Epithelial cell of esophagus (primary cell): ENCODE measurements around the gene NISCH.

ENCODE experiments used
- DNase-seq: peaks from one replicate; pipeline ENCODE4 v3.0.0; 2010; ENCODE audit warnings: low read depth
- H3K4me3 ChIP-seq: 2 replicates; pipeline ENCODE4 v1.5.1; 2011; ENCODE audit warnings: mild to moderate bottlenecking, low read length, control low read depth
- TF ChIP-seq, protein P1 (sequence below): IDR thresholded peaks from 2 replicates; pipeline ENCODE4 v1.5.1; 2011; ENCODE audit warnings: low read depth, mild to moderate bottlenecking, low read length, control low read depth, inconsistent platforms; ENCODE audit not compliant: insufficient read depth; ENCODE audit errors: missing control alignments

The NISCH gene

DNA sequence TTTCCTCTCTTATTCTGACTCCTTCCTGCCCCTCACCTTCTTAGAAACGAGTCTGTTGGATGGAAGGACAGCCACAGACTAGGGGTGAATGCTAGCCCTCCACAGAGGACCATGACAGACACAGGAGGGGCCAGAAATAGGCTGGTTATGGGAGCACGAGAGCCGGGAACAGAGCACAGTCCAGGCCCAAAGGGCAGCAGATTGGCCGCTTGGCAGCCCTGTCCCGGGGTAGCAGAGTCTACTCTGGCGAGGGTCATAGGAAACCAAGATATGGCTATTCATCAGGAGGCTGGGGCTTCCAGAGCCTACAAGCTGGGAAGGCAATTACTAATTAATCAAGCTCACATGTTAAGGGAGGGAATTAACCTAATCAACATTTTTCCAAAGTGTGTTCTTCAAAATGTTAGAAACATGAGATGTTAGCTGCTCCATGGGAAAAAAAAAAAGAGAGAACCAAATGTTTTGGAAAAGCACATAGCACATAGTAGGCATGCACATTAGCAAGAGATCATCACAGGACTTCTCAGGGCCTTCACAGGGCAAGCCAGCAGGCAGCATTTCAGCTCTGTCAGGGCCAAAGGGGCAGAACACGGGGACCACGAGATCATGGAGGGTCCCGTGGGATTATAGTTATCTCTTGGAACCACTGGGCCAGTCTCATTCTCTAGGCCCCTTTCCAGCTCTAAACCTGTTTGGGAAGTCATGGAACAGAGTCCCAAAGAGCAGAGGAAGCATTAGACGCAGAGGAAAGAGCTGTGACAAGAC lies 23.8 kb upstream of the NISCH start:
- H3K4me3 ChIP-seq = no peak overlapping the region
- TF ChIP-seq, protein P1, sequence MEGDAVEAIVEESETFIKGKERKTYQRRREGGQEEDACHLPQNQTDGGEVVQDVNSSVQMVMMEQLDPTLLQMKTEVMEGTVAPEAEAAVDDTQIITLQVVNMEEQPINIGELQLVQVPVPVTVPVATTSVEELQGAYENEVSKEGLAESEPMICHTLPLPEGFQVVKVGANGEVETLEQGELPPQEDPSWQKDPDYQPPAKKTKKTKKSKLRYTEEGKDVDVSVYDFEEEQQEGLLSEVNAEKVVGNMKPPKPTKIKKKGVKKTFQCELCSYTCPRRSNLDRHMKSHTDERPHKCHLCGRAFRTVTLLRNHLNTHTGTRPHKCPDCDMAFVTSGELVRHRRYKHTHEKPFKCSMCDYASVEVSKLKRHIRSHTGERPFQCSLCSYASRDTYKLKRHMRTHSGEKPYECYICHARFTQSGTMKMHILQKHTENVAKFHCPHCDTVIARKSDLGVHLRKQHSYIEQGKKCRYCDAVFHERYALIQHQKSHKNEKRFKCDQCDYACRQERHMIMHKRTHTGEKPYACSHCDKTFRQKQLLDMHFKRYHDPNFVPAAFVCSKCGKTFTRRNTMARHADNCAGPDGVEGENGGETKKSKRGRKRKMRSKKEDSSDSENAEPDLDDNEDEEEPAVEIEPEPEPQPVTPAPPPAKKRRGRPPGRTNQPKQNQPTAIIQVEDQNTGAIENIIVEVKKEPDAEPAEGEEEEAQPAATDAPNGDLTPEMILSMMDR = no peak
- DNase-seq = no peak

DNA sequence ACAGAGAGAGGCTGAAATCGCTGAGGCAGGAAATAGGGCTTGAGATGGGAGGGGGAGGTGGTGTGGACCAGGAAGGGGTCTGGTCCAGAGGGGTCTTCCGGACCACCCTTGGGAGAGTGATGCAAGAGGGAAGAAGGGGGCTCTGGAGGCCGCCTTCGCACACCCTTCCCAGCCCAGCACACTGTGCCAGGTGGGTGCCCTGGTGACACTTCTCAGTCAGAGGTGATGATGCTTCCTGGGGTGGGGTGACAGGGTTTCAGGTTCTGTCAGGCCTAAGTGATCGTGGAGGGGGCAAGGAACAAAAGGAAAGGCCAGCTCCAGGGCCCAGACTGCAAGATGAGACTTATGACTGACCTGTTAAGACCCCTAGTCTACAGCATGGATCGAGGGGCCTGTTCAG lies 23.2 kb upstream of the NISCH start:
- H3K4me3 ChIP-seq = no peak overlapping the region
- TF ChIP-seq, protein P1 = no peak
- DNase-seq = no peak

DNA sequence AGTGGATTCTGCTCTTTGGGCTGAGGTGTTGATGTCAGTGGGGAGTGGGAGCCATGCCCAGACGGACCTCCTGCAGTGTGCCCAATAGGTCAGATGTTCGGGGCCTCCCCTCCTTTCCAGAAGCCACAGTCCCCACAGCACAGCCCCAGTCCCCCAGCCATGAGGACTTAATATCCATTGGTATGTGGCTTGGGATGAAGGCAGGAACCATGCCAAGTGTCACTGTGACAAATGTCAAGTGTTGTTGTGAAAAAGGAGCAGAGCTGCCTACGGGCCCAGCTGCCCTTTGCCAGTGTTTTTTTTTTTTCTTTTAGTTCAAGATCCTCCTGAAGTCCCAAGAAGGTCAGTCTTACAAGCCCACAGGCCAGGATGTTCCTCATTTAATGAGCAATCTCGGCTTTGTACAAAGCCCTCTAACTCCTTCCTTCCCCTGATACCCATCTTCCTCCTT lies 22.7 kb upstream of the NISCH start:
- TF ChIP-seq, protein P1 = no peak
- no peak for DNase-seq
- no peak overlapping the region for H3K4me3 ChIP-seq

DNA sequence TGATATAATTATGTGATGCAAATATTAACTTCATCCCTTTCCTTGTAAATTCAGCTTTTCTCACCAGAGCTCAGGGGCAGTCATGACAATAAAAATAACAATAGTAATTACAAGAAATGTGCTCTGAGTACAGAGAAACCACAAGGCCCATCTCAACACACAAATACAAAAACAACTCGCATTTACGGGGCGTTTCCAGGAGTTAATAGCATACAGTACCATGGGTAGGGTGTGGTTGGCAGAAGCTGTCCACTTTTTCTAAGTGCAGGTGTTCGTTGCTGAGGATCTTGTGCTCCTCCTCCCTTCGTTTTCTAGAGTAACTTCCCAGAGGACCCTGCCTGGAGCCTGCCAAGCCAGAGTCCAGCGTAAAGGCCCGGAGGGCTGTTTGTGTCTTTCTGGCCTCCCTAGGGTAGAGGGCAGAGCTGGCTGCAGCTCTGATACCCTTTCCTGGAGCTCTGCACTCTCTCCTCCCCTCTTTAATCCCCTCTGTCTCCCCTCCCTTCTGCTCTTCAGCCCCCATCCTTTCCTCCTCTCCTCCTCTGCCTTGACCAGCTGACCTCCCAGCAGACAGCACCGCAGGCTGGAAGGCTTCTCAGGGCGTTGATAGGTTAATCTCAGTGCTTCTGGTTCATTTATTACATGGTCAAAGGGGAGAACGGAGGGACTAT lies 21.9 kb upstream of the NISCH start:
- DNase-seq = no peak
- TF ChIP-seq, protein P1 = no peak
- no peak overlapping the region for H3K4me3 ChIP-seq

DNA sequence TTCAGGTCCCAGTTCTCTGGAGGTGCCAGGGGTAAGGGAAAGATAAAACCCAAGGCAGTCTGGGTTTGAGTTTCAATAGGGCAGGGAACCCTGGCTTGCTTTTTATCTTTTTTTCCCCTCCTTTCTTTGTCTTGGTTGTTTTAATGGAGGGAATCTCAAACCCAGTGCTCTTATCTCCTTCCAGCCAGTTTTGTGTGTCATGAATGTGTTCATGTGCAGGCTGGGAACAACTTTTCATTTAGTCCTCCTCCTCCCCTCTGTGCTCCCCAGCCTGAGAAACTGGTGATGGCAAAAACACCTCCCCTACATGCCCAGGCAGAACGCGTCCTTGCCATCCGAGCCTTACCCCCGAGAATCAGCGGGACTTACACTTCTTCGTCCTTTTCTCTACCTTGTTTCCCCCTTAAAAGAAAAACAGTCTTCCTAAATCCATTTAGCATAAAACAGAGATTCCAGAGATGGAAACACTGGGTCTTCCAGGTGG lies 21.4 kb upstream of the NISCH start:
- no peak overlapping the region for H3K4me3 ChIP-seq
- TF ChIP-seq, protein P1 = no peak
- DNase-seq = peak; percentile 30

DNA sequence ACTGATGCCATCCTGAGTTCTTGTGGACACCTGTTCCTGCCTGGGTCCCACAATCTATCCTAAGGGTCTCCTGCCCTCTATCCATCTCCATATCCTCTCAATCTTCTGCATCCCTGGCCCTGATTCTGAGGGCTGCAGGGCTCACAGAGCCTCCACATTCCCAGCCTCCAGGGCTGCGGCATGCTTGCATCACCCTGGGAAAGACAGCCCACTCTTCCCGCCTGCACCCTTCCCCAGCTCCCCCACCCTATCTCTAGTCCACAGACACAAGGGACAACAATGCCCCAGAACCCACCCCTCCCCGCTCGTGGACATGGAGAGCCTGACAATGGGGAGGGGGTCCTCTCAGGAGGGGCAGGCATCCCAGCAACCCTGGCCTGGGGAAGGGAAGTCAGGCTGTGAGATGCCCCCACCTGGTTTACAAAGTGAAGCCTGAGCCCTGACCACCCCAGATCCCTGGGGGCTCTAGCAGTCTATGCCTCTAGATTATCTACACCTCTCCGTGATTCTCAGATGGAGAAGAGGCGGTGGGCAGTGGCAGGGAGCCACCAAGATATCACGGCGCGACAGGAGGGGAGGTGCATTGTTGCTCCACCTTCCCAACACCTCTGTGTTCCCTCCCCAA lies 20.8 kb upstream of the NISCH start:
- H3K4me3 ChIP-seq = no peak overlapping the region
- TF ChIP-seq, protein P1 = no peak
- no peak for DNase-seq
